DMS79 (cell line): ENCODE measurements around the gene SRI.
"Not testable (repeated sequence)": the region's sequence is repeated elsewhere in the genome, so short reads cannot be mapped to it uniquely, and the experiment has no call there.

Source experiments
- DNase-seq: peaks from one replicate; lab custom pipeline; 2025; lab: John Stamatoyannopoulos, UW

SRI gene

GRCh38 chr7:88176190-88176589 is 43.6 kb downstream of the SRI start:
- DNase-seq = no peak

GRCh38 chr7:88172842-88173241 is 47.0 kb downstream of the SRI start:
- DNase-seq = no peak

- no peak for DNase-seq
Measured at GRCh38 chr7:88169717-88170320, 50.0 kb downstream of the SRI start.

GRCh38 chr7:88167721-88168120 is 52.1 kb downstream of the SRI start:
- no peak for DNase-seq

DNA sequence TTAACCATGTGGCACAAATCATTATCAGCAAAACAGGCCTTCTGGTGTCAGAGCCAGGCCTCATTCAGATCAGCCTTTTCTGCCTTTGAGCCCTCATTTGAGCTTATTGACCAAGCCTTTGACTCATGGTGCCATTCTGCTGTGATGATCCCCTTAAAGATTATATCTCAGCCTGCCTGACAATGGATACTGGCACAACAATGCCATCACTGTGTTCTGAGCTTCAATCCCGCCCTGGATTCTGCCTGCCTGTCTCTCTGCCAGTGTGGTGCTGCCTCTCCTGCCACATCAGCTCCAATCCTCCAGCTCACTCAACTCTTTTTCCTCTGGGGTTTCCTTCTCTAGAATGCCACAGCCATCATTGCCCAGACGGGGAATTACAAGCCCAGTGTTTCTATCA is 52.6 kb downstream of the SRI start:
- no peak for DNase-seq

DNA sequence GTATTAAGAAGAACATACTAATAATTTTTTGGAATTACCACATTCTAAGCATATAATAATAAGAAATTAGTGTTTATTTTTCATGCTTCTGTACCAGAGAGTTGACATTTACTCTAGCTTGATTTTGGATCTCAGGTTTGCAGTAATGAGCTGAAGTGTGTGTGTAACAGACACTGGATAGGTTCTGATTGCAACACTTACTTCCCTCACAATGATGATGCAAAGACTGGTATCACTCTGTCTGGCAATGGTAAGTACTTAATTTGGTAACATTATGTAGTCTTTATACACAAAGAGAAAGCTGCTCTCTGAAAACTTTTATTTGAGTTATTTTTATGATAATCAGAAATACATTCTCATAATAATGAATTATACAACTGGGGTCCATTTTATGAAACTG is 54.1 kb downstream of the SRI start:
- no peak for DNase-seq

DNA sequence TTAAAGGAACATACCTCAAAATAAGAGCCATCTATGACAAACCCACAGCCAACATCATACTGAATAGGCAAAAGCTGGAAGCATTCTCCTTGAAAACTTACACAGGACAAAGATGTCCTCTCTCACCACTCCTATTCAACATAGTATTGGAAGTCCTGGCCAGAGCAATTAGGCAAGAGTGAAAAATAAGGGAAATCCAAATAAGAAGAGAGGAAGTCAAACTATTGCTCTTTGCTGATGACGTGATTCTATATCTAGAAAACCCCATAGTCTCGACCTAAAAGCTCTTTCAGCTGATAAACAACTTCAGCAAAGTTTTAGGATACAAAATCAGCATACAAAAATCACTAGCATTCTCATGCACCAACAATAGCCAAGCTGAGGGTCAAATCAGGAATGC is 60.1 kb downstream of the SRI start:
- DNase-seq = not testable (repeated sequence)

DNA sequence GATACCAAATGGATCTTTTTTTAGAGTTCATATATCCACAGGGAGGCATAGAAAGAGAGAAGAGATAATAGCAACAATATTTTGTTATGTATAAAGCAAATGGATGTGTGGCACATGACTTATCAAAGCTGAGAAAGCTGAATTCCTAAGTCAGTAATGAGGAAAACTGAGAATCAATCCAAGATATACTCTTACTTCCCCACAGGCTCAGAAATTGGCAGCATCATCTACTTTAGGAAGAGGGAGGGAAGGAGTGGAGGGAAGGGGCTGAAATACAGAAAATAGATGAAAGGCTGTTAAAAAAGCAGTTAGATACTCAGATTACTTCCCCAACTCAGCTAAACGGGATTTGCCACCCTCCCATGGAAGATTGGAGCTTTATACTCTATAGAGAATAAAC is 63.5 kb downstream of the SRI start:
- no peak for DNase-seq

DNA sequence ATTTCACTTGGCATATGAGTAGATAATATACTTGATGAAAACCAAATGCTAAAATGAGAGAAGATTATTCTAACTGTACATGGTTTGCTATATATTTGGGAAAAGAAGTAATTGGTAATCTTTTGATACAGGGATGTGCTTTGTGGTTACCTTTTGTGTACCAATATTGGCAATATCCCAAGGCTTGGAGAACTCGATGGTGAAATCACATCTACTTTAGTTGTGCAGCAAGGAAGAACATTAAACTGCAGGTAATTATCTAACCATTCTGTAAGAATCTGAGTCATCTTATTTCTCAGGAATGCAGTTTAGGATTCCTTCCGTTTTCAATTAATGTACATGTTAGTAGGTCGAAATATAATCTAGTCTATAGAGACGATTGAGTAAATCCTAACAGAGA is 64.1 kb downstream of the SRI start:
- DNase-seq = no peak
